Esophagus muscularis mucosa (tissue), 4 donors: ENCODE data around the gene ZNF222. TPM values are rescaled to one million over a fixed set of nuclear protein-coding genes. Genes with fewer than 3 reads are reported as not detected.

Experiments used
- DNase-seq: peaks from one replicate; pipeline ENCODE4 v3.0.0-alpha.2; 2017; ENCODE audit errors: extremely low spot score
- H3K27ac ChIP-seq, 4 donors: fragments of 200-600 bp; sonication (generic); replicated peaks in 1 of 4; 1 replicate in 3 of 4; 2 replicates in 1 of 4; pipeline ENCODE4 v1.5.1; 2016 to 2019; ENCODE audit warnings: mild to moderate bottlenecking in 1 of 4
- H3K27me3 ChIP-seq, 4 donors: fragments of 200-600 bp; sonication (generic); one replicate each; pipeline versions ENCODE4 v1.5.1 to v1.6.0; 2016 to 2019
- H3K36me3 ChIP-seq, 4 donors: fragments of 200-600 bp; sonication (generic); one replicate each; pipeline ENCODE4 v1.5.1; 2016 to 2019
- H3K4me1 ChIP-seq, 4 donors: fragments of 200-600 bp; sonication (generic); one replicate each; pipeline ENCODE4 v1.5.1; 2016 to 2019
- H3K4me3 ChIP-seq, 4 donors: fragments of 200-600 bp; sonication (generic); 1 replicate in 2 of 4; 2 replicates in 2 of 4; pipeline ENCODE4 v1.5.1; 2016 to 2019; ENCODE audit warnings: mild to moderate bottlenecking in 4 of 4, moderate library complexity in 1 of 4
- H3K9me3 ChIP-seq, 4 donors: fragments of 200-600 bp; sonication (generic); 1 replicate in 3 of 4; 2 replicates in 1 of 4; pipeline ENCODE4 v1.5.1; 2016 to 2019
- EP300 ChIP-seq: sonication (generic); formaldehyde crosslinking; IDR thresholded peaks from one replicate; pipeline ENCODE4 v1.6.1; 2017; ENCODE audit warnings: antibody characterized with exemption
- POLR2A ChIP-seq: fragments of 450-650 bp; IDR thresholded peaks from one replicate; pipeline ENCODE4 v1.6.1; 2017; ENCODE audit warnings: antibody characterized with exemption, moderate library complexity, mild to moderate bottlenecking, low read depth
- POLR2AphosphoS5 ChIP-seq, 2 donors: sonication (generic); formaldehyde crosslinking; IDR thresholded peaks; one replicate each; pipeline ENCODE4 v1.6.1; 2017; ENCODE audit warnings: antibody characterized with exemption in 2 of 2
- WGBS: methylation state at CpG from one replicate; pipeline ENCODE4 v1.1.5; 2018; 5-methylcytosine and 5-hydroxymethylcytosine counted together
- intact Hi-C: fragments of 100-400 bp; cut with DNase I; formaldehyde crosslinking; loops from one replicate; pipeline ENCODE4 v1.15.1; 2023
- total RNA-seq, 4 donors: library from RNA; depleted of rRNA; stranded (reverse); fragments of >200 nt; gene quantifications; one replicate each; pipeline versions ENCODE4 v1.1.0 to v1.2.1, GENCODE V29; 2016
- TF ChIP-seq, protein P1 (sequence below), 3 experiments: fragments of 200-600 bp in 2 of 3; fragments of 450-650 bp in 1 of 3; sonication (generic) in 2 of 3; IDR thresholded peaks; one replicate each; pipeline ENCODE4 v1.5.1; 2017 to 2019; ENCODE audit warnings: antibody characterized with exemption in 3 of 3, mild to moderate bottlenecking in 2 of 3, moderate library complexity in 1 of 3

The ZNF222 gene
- total RNA-seq, 4 donors from 2014 or later, result 1.2 to 3.8 (median 2.3) TPM

DNA sequence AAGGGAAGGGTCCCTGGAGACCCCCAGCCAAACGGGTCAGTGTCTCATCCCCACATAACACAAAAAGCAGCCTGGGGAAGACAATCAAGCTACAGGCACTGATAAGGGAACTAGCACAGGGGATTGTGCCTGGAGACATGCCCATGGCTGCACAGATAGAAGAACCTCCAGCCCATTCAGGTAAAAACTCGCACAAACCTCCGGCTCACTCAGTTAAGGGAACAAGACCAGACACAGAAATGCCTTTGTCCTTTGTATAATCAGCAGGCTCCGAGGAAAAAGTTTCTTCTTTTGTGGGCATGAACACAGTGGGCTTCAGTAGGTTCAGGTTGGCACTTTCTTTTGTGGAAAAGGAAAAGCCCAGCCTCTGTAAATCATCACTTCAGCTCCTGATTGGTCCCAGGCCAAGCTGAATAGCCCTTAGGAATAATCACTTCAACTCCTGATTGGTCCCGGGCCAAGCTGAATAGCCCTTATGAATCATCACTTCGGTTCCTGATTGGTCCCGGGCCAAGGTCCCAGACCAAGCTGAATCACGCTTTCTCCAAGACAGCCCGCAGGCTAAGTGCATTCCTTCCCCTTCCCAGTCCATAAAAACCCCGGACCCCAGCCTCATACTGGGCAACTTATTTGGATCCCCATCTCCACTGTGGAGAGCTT lies 27.4 kb upstream of the ZNF222 start:
- Histone ChIP-seq H3K27me3 (no peaks in the 10 kb centered on the region), H3K4me1 (peaks cover 0 to 6% (median 5%) of the 10 kb centered on the region in 4 donors), H3K36me3 (peaks cover 44 to 52% (median 49%) of the 10 kb centered on the region in 4 donors), H3K9me3 (peaks cover 0 to 39% (median 11%) of the 10 kb centered on the region in 4 donors), H3K4me3 (no peak overlapping the region), H3K27ac (no peak overlapping the region)
- no peak for TF ChIP-seq POLR2A
- intact Hi-C loops, result no loop called here
- DNase-seq, result no peak
- WGBS, result 90% methylated on average over 9 of the region's 10 CpGs

DNA sequence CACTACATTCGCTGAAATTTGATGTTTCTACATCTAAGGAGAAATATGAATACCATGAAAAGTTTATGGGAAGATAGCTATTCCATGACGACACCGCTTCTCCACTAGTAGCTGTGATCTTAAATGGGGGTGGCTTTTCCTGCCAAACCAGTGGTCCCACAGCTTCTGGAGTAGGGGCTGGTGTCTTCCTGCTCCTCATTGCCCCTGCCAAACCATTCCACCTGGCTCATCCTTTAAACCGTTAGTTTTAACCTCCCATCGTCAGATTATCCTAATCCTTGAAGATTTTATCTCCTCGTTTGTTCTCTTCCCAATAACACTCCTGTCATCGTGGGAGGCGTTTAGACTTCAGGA lies 23.0 kb upstream of the ZNF222 start:
- 12% methylated on average over 8 of the region's 8 CpGs for WGBS

DNA sequence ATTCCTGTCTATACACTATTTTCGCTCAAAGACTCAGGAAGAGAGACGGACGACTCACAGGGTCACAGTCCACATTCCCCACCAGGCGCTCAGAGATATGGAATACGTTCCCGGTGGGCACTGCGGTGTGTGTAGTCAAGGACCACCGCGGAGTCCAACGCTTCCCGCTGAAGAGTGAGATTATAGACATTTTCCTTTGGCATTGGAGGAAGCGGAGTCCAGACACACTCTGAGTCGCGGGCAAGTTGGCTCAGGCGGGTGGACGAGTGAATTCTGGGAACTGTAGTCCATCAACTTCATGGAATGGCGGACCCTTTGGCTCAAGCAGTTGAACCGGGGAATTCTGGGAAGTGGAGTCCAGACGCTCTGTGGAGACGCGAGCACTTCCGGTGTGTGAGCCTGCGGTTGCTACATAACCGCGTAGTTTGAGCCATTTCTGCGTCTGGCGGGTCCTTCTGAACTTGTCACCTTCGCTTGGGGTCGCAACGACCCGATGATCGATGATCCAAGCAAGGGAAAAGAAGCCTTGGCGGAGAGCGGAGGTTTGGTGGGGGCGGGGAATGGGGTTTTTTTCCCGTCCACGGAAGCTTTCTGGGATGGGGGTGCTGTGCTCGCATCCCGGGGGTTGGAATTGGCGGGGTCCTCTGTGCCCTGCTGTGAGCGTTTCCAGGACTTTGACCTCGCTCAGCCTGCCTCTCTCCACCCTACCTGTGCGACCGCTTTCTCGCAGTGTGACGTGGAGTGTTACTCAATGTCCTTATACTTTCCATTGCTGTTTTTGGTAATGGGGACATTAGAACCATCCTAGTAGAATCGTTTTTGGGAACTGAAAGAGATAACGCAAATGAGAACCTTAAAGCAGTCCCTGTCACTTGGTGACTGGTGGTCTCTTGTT lies 22.4 kb upstream of the ZNF222 start, which contains the start of gene ZNF230:
ZNF230 (plus strand) TSS at position 392 of the 895 bp plus-strand sequence. CDS start 4,122 bp downstream, outside the sequence.
- Histone ChIP-seq H3K4me1 (peaks cover 12 to 18% (median 14%) of the 10 kb centered on the region in 4 donors), H3K36me3 (peaks cover 11 to 20% (median 14%) of the 10 kb centered on the region in 4 donors), H3K27ac (peak within 1 kb of the TSS; percentile 75 to 83 (median 80)), H3K4me3 (peak within 1 kb of the TSS; percentile 65 to 79 (median 74)), H3K27me3 (no peaks in the 10 kb centered on the region), H3K9me3 (peaks cover 0 to 29% (median 19%) of the 10 kb centered on the region in 4 donors)
- 4% methylated on average over 13 of the region's 48 CpGs for WGBS
- TF ChIP-seq POLR2A (no peak), POLR2AphosphoS5 (IDR thresholded peaks at IDR 0.05) (peak; percentile 81 to 91)
- TF ChIP-seq, protein P1, sequence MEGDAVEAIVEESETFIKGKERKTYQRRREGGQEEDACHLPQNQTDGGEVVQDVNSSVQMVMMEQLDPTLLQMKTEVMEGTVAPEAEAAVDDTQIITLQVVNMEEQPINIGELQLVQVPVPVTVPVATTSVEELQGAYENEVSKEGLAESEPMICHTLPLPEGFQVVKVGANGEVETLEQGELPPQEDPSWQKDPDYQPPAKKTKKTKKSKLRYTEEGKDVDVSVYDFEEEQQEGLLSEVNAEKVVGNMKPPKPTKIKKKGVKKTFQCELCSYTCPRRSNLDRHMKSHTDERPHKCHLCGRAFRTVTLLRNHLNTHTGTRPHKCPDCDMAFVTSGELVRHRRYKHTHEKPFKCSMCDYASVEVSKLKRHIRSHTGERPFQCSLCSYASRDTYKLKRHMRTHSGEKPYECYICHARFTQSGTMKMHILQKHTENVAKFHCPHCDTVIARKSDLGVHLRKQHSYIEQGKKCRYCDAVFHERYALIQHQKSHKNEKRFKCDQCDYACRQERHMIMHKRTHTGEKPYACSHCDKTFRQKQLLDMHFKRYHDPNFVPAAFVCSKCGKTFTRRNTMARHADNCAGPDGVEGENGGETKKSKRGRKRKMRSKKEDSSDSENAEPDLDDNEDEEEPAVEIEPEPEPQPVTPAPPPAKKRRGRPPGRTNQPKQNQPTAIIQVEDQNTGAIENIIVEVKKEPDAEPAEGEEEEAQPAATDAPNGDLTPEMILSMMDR (IDR thresholded peaks at IDR 0.05), result peak in 1 of 3 experiments; percentile 18
- intact Hi-C loops, result loop anchor here (2.0 to 10.0 kb wide), 4 partner anchors 18 to 302 kb away; partner anchors contain the start of genes ZNF155, ZNF223, ZNF225 and ZNF235
- DNase-seq, result peak; percentile 96

More for the DNA sequence above, 23.0 kb upstream of the ZNF222 start:
- Histone ChIP-seq H3K36me3 (peaks cover 5 to 20% (median 13%) of the 10 kb centered on the region in 4 donors), H3K27ac (peak overlapping the region; percentile 75 to 83 (median 80)), H3K27me3 (no peaks in the 10 kb centered on the region), H3K9me3 (peaks cover 0 to 30% (median 18%) of the 10 kb centered on the region in 4 donors), H3K4me1 (peaks cover 12 to 18% (median 14%) of the 10 kb centered on the region in 4 donors), H3K4me3 (peak overlapping the region; percentile 65 to 79 (median 74))
- no peak for TF ChIP-seq POLR2A
- TF ChIP-seq EP300, result no peak
- no peak for TF ChIP-seq POLR2AphosphoS5 (IDR thresholded peaks at IDR 0.05)
- TF ChIP-seq, protein P1 (IDR thresholded peaks at IDR 0.05), result no peak
- intact Hi-C loops, result loop anchor here (2.0 to 10.0 kb wide), 4 partner anchors 17 to 303 kb away; partner anchors contain the start of genes ZNF155, ZNF223, ZNF225 and ZNF235
- DNase-seq, result no peak

DNA sequence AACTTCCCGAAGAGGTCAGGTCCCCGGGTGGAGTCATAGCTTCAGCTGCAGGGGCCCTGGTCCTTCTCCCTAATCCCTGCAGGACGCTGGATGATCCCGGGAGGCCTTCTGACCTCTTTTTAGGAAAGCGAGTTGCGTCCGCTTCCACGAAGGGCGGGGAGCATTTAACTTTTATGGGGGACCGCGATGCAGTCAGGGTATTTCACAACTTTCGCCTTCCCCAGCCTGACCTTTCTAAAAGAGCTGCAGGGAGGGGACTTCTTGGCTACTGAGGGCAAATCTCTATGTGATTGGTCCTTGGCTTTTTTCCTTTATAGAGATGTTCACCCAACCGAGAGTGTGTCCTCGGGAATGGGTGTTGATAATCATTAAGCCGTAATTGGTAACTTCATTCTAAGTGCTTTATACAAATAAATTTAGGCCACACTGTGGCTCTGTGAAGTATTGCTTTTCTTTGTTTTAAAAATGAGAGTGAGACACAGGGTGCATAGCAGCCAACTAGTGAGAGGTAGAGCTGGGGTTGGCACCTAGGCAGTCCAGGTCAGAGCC lies 21.6 kb upstream of the ZNF222 start:
- Histone ChIP-seq H3K27ac (peak overlapping the region; percentile 75 to 83 (median 80)), H3K4me1 (peaks cover 12 to 18% (median 14%) of the 10 kb centered on the region in 4 donors), H3K9me3 (peaks cover 0 to 30% (median 22%) of the 10 kb centered on the region in 4 donors), H3K27me3 (no peaks in the 10 kb centered on the region), H3K36me3 (peaks cover 18 to 26% (median 20%) of the 10 kb centered on the region in 4 donors), H3K4me3 (peak overlapping the region; percentile 65 to 79 (median 74))
- WGBS, result 4% methylated on average over 12 of the region's 15 CpGs
- DNase-seq, result peak; percentile 66
- TF ChIP-seq, protein P1 (IDR thresholded peaks at IDR 0.05), result no peak
- TF ChIP-seq POLR2AphosphoS5 (IDR thresholded peaks at IDR 0.05), result no peak
- no peak for TF ChIP-seq EP300
- TF ChIP-seq POLR2A, result no peak
- intact Hi-C loops, result loop anchor here (2.0 to 10.0 kb wide), 4 partner anchors 19 to 301 kb away; partner anchors contain the start of genes ZNF155, ZNF223, ZNF225 and ZNF235
